Stomach (tissue), 4 donors: ENCODE results near the gene TCFL5.

Experiments
- EP300 ChIP-seq: sonication (generic); formaldehyde crosslinking; IDR thresholded peaks from one replicate; pipeline ENCODE4 v1.6.1; 2017; ENCODE audit warnings: antibody characterized with exemption
- POLR2AphosphoS5 ChIP-seq, 3 donors: sonication (generic); formaldehyde crosslinking; IDR thresholded peaks; one replicate each; pipeline ENCODE4 v1.6.1; 2016; ENCODE audit warnings: antibody characterized with exemption in 3 of 3
- TF ChIP-seq, protein P1 (sequence below), 7 experiments: fragments of 450-650 bp in 4 of 7; fragments of 200-600 bp in 3 of 7; sonication (generic) in 3 of 7; IDR thresholded peaks; one replicate each; pipeline ENCODE4 v1.5.1; 2016 to 2019; ENCODE audit warnings: antibody characterized with exemption in 7 of 7, control low read depth in 2 of 7, mild to moderate bottlenecking in 1 of 7

DNA sequence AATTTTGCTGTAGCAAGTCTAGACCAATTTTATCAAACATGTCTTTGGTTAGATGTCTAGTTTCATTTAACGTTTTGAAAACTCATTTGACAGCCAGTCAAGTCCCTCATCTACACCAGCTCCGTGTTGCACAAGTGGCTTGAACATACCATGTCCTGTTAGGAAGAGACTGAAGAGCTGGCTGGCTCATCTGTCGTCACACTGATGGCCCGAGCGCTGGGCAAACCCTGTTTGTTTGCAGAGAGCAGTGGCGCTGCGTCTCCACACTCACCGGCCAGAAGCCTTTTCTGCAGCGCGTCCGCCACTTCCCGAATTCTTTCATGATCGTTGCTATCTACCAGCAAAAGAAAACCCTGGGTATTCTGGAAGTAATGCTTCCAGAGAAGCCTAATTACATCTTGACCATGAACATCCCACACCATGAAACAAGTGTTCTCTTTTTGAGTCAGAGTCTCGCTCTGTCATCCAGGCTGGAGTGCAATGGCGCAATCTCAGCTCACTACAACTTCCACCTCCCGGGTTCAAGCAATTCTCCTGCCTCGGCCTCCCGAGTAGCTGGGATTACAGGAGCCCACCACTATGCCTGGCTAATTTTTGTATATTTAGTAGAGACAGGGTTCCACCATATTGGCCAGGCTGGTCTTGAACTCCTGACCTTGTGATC is 10.7 kb upstream of the TCFL5 start:
- TF ChIP-seq EP300 (no peak), POLR2AphosphoS5 (IDR thresholded peaks at IDR 0.05) (no peak)
- TF ChIP-seq, protein P1, sequence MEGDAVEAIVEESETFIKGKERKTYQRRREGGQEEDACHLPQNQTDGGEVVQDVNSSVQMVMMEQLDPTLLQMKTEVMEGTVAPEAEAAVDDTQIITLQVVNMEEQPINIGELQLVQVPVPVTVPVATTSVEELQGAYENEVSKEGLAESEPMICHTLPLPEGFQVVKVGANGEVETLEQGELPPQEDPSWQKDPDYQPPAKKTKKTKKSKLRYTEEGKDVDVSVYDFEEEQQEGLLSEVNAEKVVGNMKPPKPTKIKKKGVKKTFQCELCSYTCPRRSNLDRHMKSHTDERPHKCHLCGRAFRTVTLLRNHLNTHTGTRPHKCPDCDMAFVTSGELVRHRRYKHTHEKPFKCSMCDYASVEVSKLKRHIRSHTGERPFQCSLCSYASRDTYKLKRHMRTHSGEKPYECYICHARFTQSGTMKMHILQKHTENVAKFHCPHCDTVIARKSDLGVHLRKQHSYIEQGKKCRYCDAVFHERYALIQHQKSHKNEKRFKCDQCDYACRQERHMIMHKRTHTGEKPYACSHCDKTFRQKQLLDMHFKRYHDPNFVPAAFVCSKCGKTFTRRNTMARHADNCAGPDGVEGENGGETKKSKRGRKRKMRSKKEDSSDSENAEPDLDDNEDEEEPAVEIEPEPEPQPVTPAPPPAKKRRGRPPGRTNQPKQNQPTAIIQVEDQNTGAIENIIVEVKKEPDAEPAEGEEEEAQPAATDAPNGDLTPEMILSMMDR (IDR thresholded peaks at IDR 0.05): no peak
